K562 (cell line): ENCODE data around the gene TMCC1. TPM values are rescaled to one million over a fixed set of nuclear protein-coding genes. Genes with fewer than 3 reads are reported as not detected.
A peak's percentile ranks its signal among the peaks of the same experiment; 100 is the strongest.

Source experiments
- ATAC-seq: fragments of 200-7000 bp; cut with Tn5 transposase; 3 replicates; pipeline ENCODE4 v1.9.1; 2020; ENCODE audit warnings: moderate library complexity
- BruUV-seq: library from RNA; stranded (reverse); fragments of 400-500 nt; replicated peaks from 2 replicates; lab custom pipeline; 2021; lab: Mats Ljungman, UMichigan
- CTCF ChIA-PET: fragments of 300-600 bp; formaldehyde crosslinking; extraction: SDS; loops from one replicate; lab custom pipeline; 2021; ENCODE audit warnings: low intra/inter-chr PET ratio; lab: Yijun Ruan, JAX
- POLR2A ChIA-PET: fragments of 300-600, 350-650 bp; sonication (Branson Sonifier 250); formaldehyde crosslinking; extraction: SDS; loops from one replicate; lab custom pipeline; 2021; ENCODE audit warnings: antibody characterized with exemption, inconsistent platforms; lab: Yijun Ruan, JAX
- DNase-seq, 4 experiments: peaks; one replicate each; pipeline versions ENCODE4 v3.0.0 to v3.0.0-alpha.2; 2011 to 2018; ENCODE audit warnings: low spot score in 3 of 4, mixed read lengths in 3 of 4; ENCODE audit errors: extremely low read depth in 1 of 4
- FAIRE-seq: peaks from 2 replicates; lab custom pipeline; 2011; peaks lifted over from hg19 to GRCh38; lab: Jason Lieb, UNC
- H2AFZ ChIP-seq: 2 replicates; pipeline ENCODE4 v1.6.0; 2011; ENCODE audit warnings: low read depth, low read length, control low read depth, inconsistent platforms
- H3K27ac ChIP-seq: fragments of 200-600 bp; 3 replicates; pipeline ENCODE4 v1.8.0; 2011; ENCODE audit warnings: low read depth, mild to moderate bottlenecking, control low read depth, inconsistent platforms, low read length, moderate library complexity, mixed read lengths; ENCODE audit errors: extremely low read depth
- H3K27me3 ChIP-seq, 2 experiments: fragments of 300-600 bp in 1 of 2; 2 replicates in 1 of 2; 3 replicates in 1 of 2; pipeline versions ENCODE4 v1.6.0 to v1.8.0; 2011; ENCODE audit warnings: inconsistent platforms in 2 of 2, low read length in 2 of 2, mild to moderate bottlenecking in 1 of 2, mixed read lengths in 1 of 2, moderate library complexity in 1 of 2; ENCODE audit not compliant: control insufficient read depth in 2 of 2, insufficient read depth in 2 of 2
- H3K36me3 ChIP-seq: fragments of 300-600 bp; 3 replicates; pipeline ENCODE4 v1.8.0; 2011; ENCODE audit warnings: mild to moderate bottlenecking, low read length, inconsistent platforms; ENCODE audit not compliant: control insufficient read depth, insufficient read depth
- H3K4me1 ChIP-seq, 2 experiments: fragments of 200-600 bp in 1 of 2; replicated peaks in 1 of 2; 2 replicates in 1 of 2; 3 replicates in 1 of 2; pipeline versions ENCODE4 v1.5.1 to v1.8.0; 2011; ENCODE audit warnings: inconsistent platforms in 2 of 2, low read length in 2 of 2, mild to moderate bottlenecking in 1 of 2, mixed read lengths in 1 of 2, moderate library complexity in 1 of 2; ENCODE audit not compliant: control insufficient read depth in 2 of 2, insufficient read depth in 2 of 2
- H3K4me2 ChIP-seq: 2 replicates; pipeline ENCODE4 v1.6.1; 2011; ENCODE audit warnings: low read length, control low read depth, inconsistent platforms, mixed read lengths; ENCODE audit not compliant: insufficient read depth
- H3K4me3 ChIP-seq: fragments of 200-600 bp; sonication (generic), shearing (Covaris generic); 2 replicates; pipeline ENCODE4 v1.5.1; 2016; ENCODE audit warnings: control low read depth, inconsistent platforms
- H3K79me2 ChIP-seq: fragments of 200-600 bp; 3 replicates; pipeline ENCODE4 v1.8.0; 2011; ENCODE audit warnings: low read length, inconsistent platforms; ENCODE audit not compliant: control insufficient read depth, insufficient read depth
- H3K9ac ChIP-seq, 2 experiments: 2 replicates each; pipeline versions ENCODE4 v1.6.0 to v1.6.1; 2011; ENCODE audit warnings: low read depth in 2 of 2, low read length in 2 of 2, control low read depth in 1 of 2, inconsistent platforms in 1 of 2, mild to moderate bottlenecking in 1 of 2, mixed read lengths in 1 of 2; ENCODE audit not compliant: insufficient read depth in 1 of 2
- H3K9me1 ChIP-seq: one replicate; pipeline ENCODE4 v1.6.0; 2011; ENCODE audit warnings: inconsistent platforms, mild to moderate bottlenecking, low read length, moderate library complexity; ENCODE audit not compliant: control insufficient read depth, insufficient read depth
- H3K9me3 ChIP-seq: replicated peaks from 2 replicates; pipeline ENCODE4 v1.5.1; 2011; ENCODE audit warnings: low read depth, low read length, inconsistent platforms; ENCODE audit not compliant: control insufficient read depth, insufficient read depth
- H4K20me1 ChIP-seq: replicated peaks from 2 replicates; pipeline ENCODE4 v1.6.1; 2011; ENCODE audit warnings: low read length, inconsistent platforms, mixed read lengths; ENCODE audit not compliant: control insufficient read depth, insufficient read depth
- EP300 ChIP-seq: IDR thresholded peaks from 2 replicates; pipeline ENCODE4 v1.6.1; 2012; ENCODE audit warnings: low read length, improper control_type of control experiment
- FOXM1 ChIP-seq, 2 experiments: fragments of 450-650 bp in 1 of 2; sonication (generic) in 1 of 2; formaldehyde crosslinking in 1 of 2; IDR thresholded peaks; 2 replicates each; pipeline versions ENCODE4 v1.6.1 to v1.9.0; 2017 to 2022; ENCODE audit warnings: low read depth in 2 of 2, mild to moderate bottlenecking in 2 of 2, missing genetic modification reagents in 1 of 2, moderate library complexity in 1 of 2
- MEF2A ChIP-seq: IDR thresholded peaks from 2 replicates; pipeline ENCODE4 v1.6.1; 2011; ENCODE audit warnings: low read depth, mild to moderate bottlenecking, low read length, moderate library complexity; ENCODE audit not compliant: control insufficient read depth
- RBM39 ChIP-seq: fragments of 200-400 bp; formaldehyde crosslinking; optimal IDR thresholded peaks from 2 replicates; pipeline ENCODE3; 2018; ENCODE audit warnings: low read depth, low read length
- TOE1 ChIP-seq, 2 experiments: fragments of 450-650 bp in 1 of 2; sonication (generic) in 1 of 2; formaldehyde crosslinking in 1 of 2; IDR thresholded peaks; 2 replicates each; pipeline versions ENCODE4 v1.7.1 to v1.8.0; 2016 to 2022; ENCODE audit warnings: borderline replicate concordance in 2 of 2, mild to moderate bottlenecking in 2 of 2, antibody characterized with exemption in 1 of 2, inconsistent platforms in 1 of 2, low read depth in 1 of 2, missing genetic modification reagents in 1 of 2, moderate library complexity in 1 of 2
- WHSC1 ChIP-seq: IDR thresholded peaks from one replicate; pipeline ENCODE4 v1.6.1; 2012; ENCODE audit warnings: low read length, control low read depth, inconsistent platforms
- ZKSCAN1 ChIP-seq: fragments of 150-350 bp; IDR thresholded peaks from 2 replicates; pipeline ENCODE4 v1.6.1; 2016; ENCODE audit warnings: low read depth, low read length
- ZNF347 ChIP-seq: fragments of 450-650 bp; formaldehyde crosslinking; IDR thresholded peaks from 2 replicates; pipeline ENCODE4 v1.4.0; 2020; ENCODE audit warnings: low read depth, mild to moderate bottlenecking, moderate library complexity
- WGBS: fragments of 100-300 bp; shearing (Covaris generic); methylation state at CpG from one replicate; pipeline ENCODE4 v1.1.6; 2016; ENCODE audit warnings: low coverage, mixed read lengths; ENCODE audit not compliant: insufficient coverage; ENCODE audit errors: missing lambda C conversion rate; 5-methylcytosine and 5-hydroxymethylcytosine counted together
- in situ Hi-C: fragments of 300-500 bp; cut with MboI; formaldehyde crosslinking; loops from 4 replicates; pipeline ENCODE4 v1.15.0; 2018; ENCODE audit warnings: inconsistent platforms, mixed read lengths
- intact Hi-C: fragments of 100-400 bp; cut with micrococcal nuclease; formaldehyde crosslinking; loops from 2 replicates; pipeline ENCODE4 v1.14.2; 2022
- polyA plus RNA-seq, 8 experiments: library from polyadenylated mRNA; depleted of rRNA in 4 of 8; stranded (reverse) in 5 of 8; unstranded in 3 of 8; fragments of >200 nt; fragmentation: Nextera tagmentation in 2 of 8; fragmentation: Illumina TruSeq in 1 of 8; extraction: Ambion mirVana in 2 of 8; extraction: Trizol in 1 of 8; gene quantifications; 2 replicates each; pipeline versions ENCODE4 v1.2.1 to v1.2.3, GENCODE V29; 2011 to 2014; ENCODE audit warnings: inconsistent platforms in 1 of 8, missing spikeins in 1 of 8
- total RNA-seq, 7 experiments: library from RNA; depleted of rRNA in 6 of 7; stranded (reverse); fragments of >200 nt in 6 of 7; fragmentation: Illumina TruSeq in 2 of 7; extraction: Trizol in 2 of 7; gene quantifications; 2 replicates each; pipeline versions ENCODE4 v1.2.1 to v1.2.3, GENCODE V29; 2011 to 2021; ENCODE audit warnings: low replicate concordance in 1 of 7
- TF ChIP-seq, protein P1 (sequence below): sonication (generic); formaldehyde crosslinking; IDR thresholded peaks from 2 replicates; pipeline ENCODE4 v1.8.0; 2022; ENCODE audit warnings: missing genetic modification reagents, mild to moderate bottlenecking, borderline replicate concordance
- TF ChIP-seq, protein P2 (sequence below): sonication (generic); formaldehyde crosslinking; IDR thresholded peaks from 2 replicates; pipeline ENCODE4 v1.8.1; 2023; ENCODE audit warnings: mild to moderate bottlenecking, missing genetic modification reagents

Gene TMCC1
- total and polyA plus RNA-seq, 9 of the 15 experiments (the other 6 are each of a cell fraction or from before 2014, with no cell fraction given), result 0.89 to 8.7 (median 4.0) TPM

DNA sequence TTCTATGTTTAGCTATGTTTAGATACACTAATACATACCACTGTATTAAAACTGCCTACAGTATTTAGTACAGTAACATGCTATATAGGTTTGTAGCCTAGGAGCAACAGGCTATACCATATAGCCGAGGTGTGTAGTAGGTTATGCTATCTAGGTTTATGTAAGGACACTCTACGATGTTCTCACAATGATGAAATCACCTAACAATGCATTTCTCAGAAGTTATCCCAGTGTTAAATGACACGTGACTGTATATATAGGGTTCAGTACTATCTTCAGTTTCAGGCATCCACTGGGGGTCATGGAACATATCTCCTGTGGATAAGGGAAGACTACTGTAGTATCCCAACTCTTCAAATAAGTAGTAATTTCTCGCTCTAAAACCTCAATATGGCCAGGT is 97.4 kb downstream of the TMCC1 start (continued):
- TF ChIP-seq TOE1 (IDR thresholded peaks at IDR 0.05; ENCODE audit: borderline replicate concordance) (peak; percentile 78; the same call in 1 of the 2 replicates), TOE1 (CRISPR knock-in tag; IDR thresholded peaks at IDR 0.05; ENCODE audit: borderline replicate concordance, low read depth) (no peak), FOXM1 (IDR thresholded peaks at IDR 0.05; ENCODE audit: low read depth) (no peak), FOXM1 (CRISPR knock-in tag; IDR thresholded peaks at IDR 0.05; ENCODE audit: low read depth) (no peak), ZNF347 (no peak), RBM39 (no peak), EP300 (no peak; the same call in 1 of the 2 replicates)

DNA sequence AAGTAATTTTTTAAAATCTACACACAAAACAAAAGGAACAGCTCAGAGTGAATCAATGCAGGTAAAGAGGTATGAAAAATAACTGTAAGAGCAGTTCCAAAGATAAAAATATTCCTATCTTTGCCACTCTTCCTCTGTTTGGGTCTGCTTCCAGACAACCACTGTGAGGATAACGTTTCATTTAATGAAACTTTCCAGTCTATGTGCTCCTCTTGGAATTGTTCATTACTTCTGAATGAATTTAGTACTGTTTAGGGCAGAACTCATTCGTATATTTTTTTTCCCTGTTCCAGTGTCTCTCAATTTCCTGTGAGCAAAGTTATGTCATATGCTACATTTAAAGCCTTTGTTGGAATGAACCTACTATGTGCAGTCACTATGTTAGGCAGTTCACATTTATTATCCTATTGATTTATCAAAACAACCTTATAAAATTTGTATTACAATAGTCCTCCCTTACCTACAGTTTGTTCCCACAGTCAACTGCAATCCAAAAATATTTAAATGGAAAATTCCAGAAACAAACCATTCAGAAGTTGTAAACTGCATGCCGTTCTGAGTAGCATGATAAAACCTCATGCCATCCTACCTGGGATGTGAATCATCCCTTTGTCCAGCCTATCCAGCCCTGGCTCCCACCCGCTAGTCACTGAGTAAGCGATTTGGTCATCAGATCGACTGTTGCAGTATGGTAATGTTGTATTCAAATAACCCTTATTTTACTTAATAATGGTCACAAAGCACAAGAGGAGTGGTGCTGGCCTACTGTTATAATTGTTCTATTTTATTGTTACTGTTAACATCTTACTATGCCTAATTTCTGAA is 98.1 kb downstream of the TMCC1 start:
- TF ChIP-seq, protein P1, sequence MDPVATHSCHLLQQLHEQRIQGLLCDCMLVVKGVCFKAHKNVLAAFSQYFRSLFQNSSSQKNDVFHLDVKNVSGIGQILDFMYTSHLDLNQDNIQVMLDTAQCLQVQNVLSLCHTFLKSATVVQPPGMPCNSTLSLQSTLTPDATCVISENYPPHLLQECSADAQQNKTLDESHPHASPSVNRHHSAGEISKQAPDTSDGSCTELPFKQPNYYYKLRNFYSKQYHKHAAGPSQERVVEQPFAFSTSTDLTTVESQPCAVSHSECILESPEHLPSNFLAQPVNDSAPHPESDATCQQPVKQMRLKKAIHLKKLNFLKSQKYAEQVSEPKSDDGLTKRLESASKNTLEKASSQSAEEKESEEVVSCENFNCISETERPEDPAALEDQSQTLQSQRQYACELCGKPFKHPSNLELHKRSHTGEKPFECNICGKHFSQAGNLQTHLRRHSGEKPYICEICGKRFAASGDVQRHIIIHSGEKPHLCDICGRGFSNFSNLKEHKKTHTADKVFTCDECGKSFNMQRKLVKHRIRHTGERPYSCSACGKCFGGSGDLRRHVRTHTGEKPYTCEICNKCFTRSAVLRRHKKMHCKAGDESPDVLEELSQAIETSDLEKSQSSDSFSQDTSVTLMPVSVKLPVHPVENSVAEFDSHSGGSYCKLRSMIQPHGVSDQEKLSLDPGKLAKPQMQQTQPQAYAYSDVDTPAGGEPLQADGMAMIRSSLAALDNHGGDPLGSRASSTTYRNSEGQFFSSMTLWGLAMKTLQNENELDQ (CRISPR knock-in tag), result no peak
- TF ChIP-seq WHSC1 (no peak), ZKSCAN1 (peak; percentile 68; the same call in 1 of the 2 replicates), MEF2A (no peak)
- TF ChIP-seq, protein P2, sequence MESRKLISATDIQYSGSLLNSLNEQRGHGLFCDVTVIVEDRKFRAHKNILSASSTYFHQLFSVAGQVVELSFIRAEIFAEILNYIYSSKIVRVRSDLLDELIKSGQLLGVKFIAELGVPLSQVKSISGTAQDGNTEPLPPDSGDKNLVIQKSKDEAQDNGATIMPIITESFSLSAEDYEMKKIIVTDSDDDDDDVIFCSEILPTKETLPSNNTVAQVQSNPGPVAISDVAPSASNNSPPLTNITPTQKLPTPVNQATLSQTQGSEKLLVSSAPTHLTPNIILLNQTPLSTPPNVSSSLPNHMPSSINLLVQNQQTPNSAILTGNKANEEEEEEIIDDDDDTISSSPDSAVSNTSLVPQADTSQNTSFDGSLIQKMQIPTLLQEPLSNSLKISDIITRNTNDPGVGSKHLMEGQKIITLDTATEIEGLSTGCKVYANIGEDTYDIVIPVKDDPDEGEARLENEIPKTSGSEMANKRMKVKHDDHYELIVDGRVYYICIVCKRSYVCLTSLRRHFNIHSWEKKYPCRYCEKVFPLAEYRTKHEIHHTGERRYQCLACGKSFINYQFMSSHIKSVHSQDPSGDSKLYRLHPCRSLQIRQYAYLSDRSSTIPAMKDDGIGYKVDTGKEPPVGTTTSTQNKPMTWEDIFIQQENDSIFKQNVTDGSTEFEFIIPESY (CRISPR knock-in tag), result peak; percentile 42; the same call in 1 of the 2 replicates
- Histone ChIP-seq H4K20me1 (0 out of 2 replicates have a peak, but pooled peaks cover 3% of the 10 kb centered on the region), H3K9me1 (no peaks in the 10 kb centered on the region), H3K9ac (no peak overlapping the region), H3K27ac (no peak overlapping the region), H3K36me3 (no peaks in the 10 kb centered on the region), H2AFZ (no peak overlapping the region), H3K4me2 (peak overlapping the region; percentile 61; the same call in 1 of the 2 replicates), H3K27me3 (no peaks in the 10 kb centered on the region), H3K79me2 (no peaks in the 10 kb centered on the region), H3K9me3 (no peaks in the 10 kb centered on the region), H3K4me3 (no peak overlapping the region), H3K4me1 (peaks cover 5 to 20% of the 10 kb centered on the region in 2 experiments; a peak in 4 of 5 replicates)
- POLR2A ChIA-PET, result interaction anchor here (1.5 kb wide), 1 partner anchor 14 kb away, joined by 5 read pairs; no protein-coding TSS in a partner anchor
- no peak for ATAC-seq
- 64% methylated on average over 4 of the region's 6 CpGs for WGBS
- CTCF ChIA-PET, result no interaction called here
- in situ Hi-C loops (no loop called here), intact Hi-C loops (no loop called here)
- no peak for FAIRE-seq
- BruUV-seq, result no TSS peak
- no peak for DNase-seq
